Ammon's horn (tissue), 1 donor: ENCODE results near the gene RGS16.

Experiments
- DNase-seq: peaks from one replicate; pipeline ENCODE4 v3.0.0-alpha.2; 2016; ENCODE audit warnings: low spot score

RGS16 gene

DNA sequence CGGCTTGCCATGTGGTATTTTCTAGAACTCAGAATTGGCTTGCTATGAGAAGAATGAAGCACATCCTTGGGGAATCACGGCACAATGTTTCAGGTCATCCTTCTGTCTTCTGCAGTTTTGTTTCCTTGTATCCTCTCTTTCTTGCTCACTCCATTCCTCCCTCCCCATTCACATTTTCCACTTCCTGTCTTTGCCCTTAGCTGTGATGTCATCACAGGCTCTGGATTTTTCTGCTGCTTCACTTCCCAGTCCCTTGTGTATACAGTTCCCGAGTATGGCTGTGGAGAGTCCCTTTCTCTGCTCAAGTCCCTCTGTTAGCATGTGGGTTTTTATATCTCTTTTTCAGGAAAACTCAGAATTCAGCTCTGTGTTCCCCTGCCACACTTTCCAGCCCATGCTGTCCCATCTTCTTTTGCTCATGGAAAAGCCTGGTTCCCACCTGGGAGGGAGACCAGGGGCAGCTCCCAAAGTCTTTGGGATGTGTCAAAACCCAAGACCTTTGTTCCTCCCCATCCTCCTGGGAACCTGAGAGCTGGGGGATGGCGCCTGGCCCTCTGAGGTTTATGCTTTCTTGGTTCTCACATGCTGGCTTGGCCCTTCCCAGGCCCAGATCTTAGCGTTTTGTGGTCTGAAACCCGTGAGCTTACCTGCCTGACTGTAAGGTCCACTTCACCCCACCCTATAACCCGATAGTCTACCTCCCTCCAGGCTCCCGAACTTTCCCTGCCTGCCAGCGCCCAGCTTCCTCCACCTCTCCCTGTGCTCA lies 4.8 kb upstream of the RGS16 start:
- no peak for DNase-seq

DNA sequence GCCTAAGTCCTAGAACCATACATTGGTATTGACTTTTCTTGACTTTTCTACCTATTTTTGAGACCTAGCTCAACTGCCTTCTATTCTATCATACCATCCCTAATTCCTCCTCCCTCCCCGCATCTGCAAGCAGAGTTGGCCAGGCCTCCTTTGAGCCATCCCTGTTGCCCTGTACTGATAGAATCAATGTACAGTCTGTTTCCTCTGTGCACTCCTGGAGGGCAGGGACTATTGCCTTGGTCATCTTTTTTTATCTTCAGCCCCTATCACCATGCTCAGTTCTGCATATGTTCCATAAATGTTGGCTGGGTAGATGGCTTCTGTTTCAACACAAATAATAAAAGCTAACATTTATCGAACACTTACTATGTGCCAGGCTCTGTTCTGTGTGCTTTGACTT lies 4.0 kb upstream of the RGS16 start:
- DNase-seq = no peak

- no peak for DNase-seq
These were observed 3.4 kb upstream of the RGS16 start for GRCh38 chr1:182607566-182607965.

GRCh38 chr1:182603646-182604174 lies 479 bp downstream of the RGS16 start:
- DNase-seq = no peak

DNA sequence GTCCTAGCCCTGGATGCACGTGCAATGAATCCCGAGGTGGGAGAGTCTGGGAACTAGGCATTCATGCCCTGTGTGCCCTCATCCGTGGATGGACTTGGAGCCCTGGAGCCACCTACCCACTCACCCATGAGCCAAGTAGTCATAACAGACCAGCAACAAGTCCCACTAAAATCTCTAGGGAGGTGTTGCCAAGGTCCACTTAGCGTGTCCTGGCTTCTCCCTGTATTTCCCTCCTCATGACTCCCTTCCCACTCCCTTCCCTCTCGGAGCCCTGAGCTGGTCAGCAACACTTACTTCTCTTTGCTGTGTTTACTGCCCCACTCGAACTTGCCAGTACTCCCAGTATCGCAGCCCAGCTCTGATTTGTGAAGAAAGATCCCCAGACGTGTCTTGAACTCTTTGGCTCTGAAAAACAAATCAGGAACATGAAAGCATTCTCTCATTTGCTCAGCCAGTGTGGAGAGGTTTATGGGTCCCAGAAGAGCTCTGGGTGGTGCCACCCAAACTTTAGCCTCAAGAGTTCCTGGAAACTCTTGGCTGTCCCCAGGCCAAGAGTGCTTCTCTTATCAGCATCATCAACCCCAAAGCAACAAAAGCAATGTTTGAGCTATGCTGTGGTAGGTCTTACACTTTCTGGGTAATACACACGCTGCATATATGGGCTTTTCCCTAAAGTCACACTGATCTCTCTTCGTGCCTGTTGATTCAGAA lies 1.1 kb downstream of the RGS16 start:
- DNase-seq = no peak

DNA sequence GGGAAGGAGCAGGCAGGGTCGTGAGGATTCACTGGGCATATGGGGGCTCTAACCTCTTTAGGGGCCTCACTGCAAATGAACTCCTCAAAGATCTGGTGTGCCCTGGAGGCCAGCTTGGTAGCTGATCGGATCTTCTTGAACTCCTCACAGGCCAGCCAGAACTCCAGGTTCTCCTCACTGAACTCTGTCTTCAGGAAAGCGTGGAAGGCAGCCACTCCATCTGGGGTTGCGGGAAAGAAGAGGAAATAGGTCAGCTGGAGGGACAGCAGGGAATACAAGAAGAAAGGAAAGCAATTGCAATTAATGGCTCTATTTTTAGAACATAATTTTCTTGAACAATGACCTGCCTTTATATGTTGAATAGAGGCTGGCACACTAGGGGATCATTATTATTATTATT lies 2.3 kb downstream of the RGS16 start:
- DNase-seq = peak; percentile 48

DNA sequence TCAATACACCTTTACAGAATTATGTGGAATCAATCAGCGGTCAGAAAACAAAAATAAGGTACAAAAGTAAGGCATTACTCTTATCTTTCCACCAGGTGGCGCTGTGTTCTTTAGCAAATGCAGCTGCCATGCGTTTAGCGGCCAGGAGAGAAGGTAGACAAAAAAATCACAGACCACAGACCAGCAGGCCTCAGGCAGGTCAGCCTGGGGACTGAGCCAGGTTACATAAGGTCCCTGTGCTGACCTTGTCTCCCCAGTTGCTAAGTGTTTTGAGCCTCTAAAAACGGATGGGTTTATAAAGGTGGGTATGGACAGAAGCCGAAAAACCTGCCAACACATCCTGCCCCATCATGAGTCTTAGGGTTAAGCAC lies 2.8 kb downstream of the RGS16 start:
- peak; percentile 91 for DNase-seq

- no peak for DNase-seq
These were observed 3.3 kb downstream of the RGS16 start for GRCh38 chr1:182600745-182601415.

DNA sequence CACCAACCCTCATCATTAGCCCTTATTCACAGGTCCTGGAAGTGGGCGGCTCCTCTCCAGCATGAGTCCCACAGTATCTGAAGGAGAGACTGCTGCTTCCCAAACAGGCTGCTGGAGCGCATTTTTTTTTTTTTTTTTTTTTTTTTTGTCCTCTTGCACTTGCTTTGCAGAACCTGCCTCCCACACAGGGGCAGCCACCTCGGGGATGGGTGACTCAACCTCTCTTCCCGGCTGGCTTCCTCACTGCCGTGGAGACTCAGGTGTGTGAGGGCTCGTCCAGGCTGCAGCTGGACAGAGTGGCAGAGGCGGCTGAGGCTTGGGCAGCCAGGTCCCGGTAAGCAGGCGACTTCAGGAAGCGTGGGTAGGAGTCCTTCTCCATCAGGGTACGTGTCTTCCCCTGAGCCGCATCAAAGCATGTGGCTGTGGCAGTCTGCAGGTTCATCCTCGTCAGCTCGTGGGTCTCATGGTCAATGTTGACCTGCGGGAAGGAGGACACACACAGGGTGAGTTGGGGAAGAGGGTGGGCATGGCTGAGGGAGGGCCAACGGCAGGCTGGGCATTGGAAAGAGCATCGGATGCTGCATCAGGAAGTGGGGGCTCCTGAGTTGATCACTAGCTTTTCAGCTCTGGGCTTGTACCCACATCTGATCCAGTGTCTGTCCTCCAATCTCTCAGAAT lies 4.0 kb downstream of the RGS16 start:
- DNase-seq = no peak

- no peak for DNase-seq
These were observed 4.8 kb downstream of the RGS16 start for GRCh38 chr1:182599339-182599738.

GRCh38 chr1:182598296-182598695 lies 5.9 kb downstream of the RGS16 start:
- no peak for DNase-seq

- DNase-seq = no peak
These were observed 7.3 kb downstream of the RGS16 start for GRCh38 chr1:182596934-182597333.

DNA sequence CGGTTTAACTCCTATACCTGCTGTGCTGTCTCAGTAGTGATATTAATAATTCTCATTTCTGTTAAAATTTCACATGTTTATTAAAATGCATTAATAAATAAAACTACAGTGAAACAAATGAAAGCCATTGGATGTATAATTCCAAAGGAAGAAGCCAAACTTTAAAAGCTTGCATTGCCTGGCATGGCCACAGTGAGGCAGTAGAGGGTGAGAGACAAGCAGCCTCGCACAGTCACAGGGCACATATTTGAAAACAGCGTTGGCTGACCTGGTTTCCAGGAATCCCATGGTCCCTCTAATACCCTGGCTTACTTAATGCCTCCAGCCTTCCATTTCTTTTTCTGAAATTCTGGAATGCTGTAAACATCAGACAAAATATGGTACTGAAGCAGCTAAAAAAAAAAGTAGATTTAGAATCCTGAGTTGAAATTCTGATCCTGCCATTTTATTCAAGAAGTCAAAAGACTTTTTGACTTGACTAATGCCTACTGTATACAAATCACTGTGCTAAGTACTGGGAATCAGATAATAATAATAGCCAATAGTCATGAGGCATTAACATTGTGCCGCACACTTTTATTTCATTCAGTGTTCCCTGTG lies 8.4 kb downstream of the RGS16 start:
- peak; percentile 76 for DNase-seq

DNA sequence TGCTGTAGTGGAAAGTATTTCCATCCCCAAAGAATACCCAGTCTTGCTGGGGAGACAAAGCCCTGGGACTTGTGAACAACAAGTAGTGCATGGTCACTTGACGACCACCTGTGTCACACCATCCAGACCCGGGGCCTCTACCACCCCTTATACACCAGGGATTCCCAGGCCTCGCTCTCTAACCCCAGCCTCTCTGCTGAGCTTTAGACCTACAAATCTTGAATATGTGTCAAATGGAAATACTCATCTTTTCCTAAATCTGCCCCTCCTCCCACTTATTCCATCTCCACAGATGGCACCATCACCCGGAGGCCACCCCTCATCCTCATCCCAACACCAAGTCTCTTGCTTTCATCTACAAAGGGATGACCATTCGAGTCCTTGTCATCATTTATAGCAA lies 14.3 kb downstream of the RGS16 start:
- no peak for DNase-seq

- no peak for DNase-seq
These were observed 14.7 kb downstream of the RGS16 start for GRCh38 chr1:182589520-182589919.

- DNase-seq = peak; percentile 78
These were observed 15.4 kb downstream of the RGS16 start, which contains the start of gene RNASEL for GRCh38 chr1:182588500-182589396. Gene RNASEL (minus strand): TSS chr1:182589256. CDS start chr1:182586806, 2,450 bp downstream.

DNA sequence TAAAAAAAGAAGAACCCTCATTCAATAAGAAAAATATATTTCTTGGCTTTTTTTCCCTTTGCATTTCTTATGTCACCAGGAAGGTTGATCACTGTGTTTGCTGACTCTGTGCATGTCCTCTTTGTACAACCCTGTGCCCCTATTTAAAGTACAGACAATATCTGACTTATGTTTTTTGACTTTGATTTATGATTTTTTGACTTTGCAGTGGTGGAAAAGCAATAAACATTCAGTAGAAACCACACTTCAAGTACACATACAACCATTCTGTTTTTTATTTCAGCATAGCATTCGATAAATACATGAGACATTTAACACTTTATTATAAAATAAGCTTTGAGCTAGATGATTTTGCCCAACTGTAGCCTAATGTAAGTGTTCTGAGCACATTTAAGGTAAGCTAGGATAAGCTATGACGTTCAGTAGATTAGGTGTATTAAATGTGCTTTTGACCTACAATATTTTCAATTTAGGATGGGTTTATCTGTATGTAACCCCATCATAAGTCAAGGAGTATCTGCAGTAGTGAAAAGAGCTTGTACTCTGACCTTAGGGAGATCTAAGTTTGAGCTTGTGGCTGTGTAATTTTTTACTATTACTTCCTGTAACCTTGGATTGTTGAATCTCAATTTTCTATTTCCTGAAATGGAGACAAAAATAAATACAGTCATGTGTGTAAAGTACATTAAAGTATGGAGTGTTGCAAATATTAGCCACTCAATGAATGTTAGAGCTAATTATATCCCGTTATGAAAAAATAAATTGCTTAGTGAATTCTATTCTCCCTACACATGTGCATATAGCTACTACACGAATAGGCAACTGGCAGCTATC lies 16.3 kb downstream of the RGS16 start:
- no peak for DNase-seq

GRCh38 chr1:182587093-182587492 lies 17.1 kb downstream of the RGS16 start:
- DNase-seq = no peak

GRCh38 chr1:182586380-182586779 lies 17.8 kb downstream of the RGS16 start:
- no peak for DNase-seq

- DNase-seq = no peak
These were observed 19.4 kb downstream of the RGS16 start for GRCh38 chr1:182584746-182585145.
